ENCODE results near the gene GLT1D1. TPM values are rescaled to one million over a fixed set of nuclear protein-coding genes. Genes with fewer than 3 reads are reported as not detected.

GLT1D1 gene
- total RNA-seq, 2 experiments from 2014 or later = 0.32 TPM; not detected in 1

- Histone ChIP-seq H3K9me2 (ENCODE audit: insufficient read depth, low read length) (no peaks in the 10 kb centered on the region), H3K36me3 (ENCODE audit: insufficient read depth, low read length) (no peaks in the 10 kb centered on the region), H3K9me3 (ENCODE audit: low read length) (no peaks in the 10 kb centered on the region), H4K20me1 (ENCODE audit: insufficient read depth, low read length) (no peaks in the 10 kb centered on the region), H3K4me3 (ENCODE audit: low read depth, low read length, poor library complexity, severe bottlenecking) (no peak overlapping the region), H2AFZ (ENCODE audit: low read length) (no peak overlapping the region), H3K4me2 (ENCODE audit: low read length) (no peak overlapping the region), H3K79me2 (ENCODE audit: insufficient read depth, low read depth, low read length) (no peaks in the 10 kb centered on the region), H3K4me1 (ENCODE audit: insufficient read depth, low read length, poor library complexity, severe bottlenecking) (no peaks in the 10 kb centered on the region), H3K27ac (ENCODE audit: low read depth, low read length, poor library complexity, severe bottlenecking) (no peak overlapping the region)
- intact Hi-C loops (cut with micrococcal nuclease; ENCODE audit: unreplicated experiment) = no loop called here
- no peak for TF ChIP-seq EZH2phosphoT487 (IDR thresholded peaks at IDR 0.05; ENCODE audit: borderline replicate concordance, low read depth, low read length)
- ChIA-PET CTCF (ENCODE audit: unreplicated experiment) (no interaction called here), POLR2A (no interaction called here)
- no TSS peak for BruUV-seq (replicated peaks)
- DNase-seq (ENCODE audit: low spot score) = no peak
Measured at GRCh38 chr12:128916425-128916824, 63.1 kb downstream of the GLT1D1 start.

GRCh38 chr12:128918481-128919260 lies 65.4 kb downstream of the GLT1D1 start:
- no peak overlapping the region for H3K4me3 ChIP-seq (ENCODE audit: low read depth, low read length, poor library complexity, severe bottlenecking)
- intact Hi-C loops (cut with micrococcal nuclease; ENCODE audit: unreplicated experiment) = no loop called here
- TF ChIP-seq EZH2phosphoT487 (IDR thresholded peaks at IDR 0.05; ENCODE audit: borderline replicate concordance, low read depth, low read length) = no peak
- TF ChIP-seq CTCF (conservative IDR thresholded peaks at IDR 0.05; ENCODE audit: low read length) = no peak
- H3K27ac ChIP-seq (ENCODE audit: low read depth, low read length, poor library complexity, severe bottlenecking) = no peak overlapping the region
- no peaks in the 10 kb centered on the region for H3K4me1 ChIP-seq (ENCODE audit: insufficient read depth, low read length, poor library complexity, severe bottlenecking)
- no peak overlapping the region for H3K4me2 ChIP-seq (ENCODE audit: low read length)
- no peaks in the 10 kb centered on the region for H3K36me3 ChIP-seq (ENCODE audit: insufficient read depth, low read length)
- DNase-seq (ENCODE audit: low spot score) = no peak
- H2AFZ ChIP-seq (ENCODE audit: low read length) = no peak overlapping the region
- no peaks in the 10 kb centered on the region for H3K9me3 ChIP-seq (ENCODE audit: low read length)
- POLR2A ChIA-PET = interaction anchor here (0.5 to 0.6 kb wide), 3 partner anchors 23 to 284 kb away, joined by 3 read pairs; no protein-coding TSS in a partner anchor
- H3K79me2 ChIP-seq (ENCODE audit: insufficient read depth, low read depth, low read length) = no peaks in the 10 kb centered on the region
- H4K20me1 ChIP-seq (ENCODE audit: insufficient read depth, low read length) = no peaks in the 10 kb centered on the region
- H3K9me2 ChIP-seq (ENCODE audit: insufficient read depth, low read length) = no peaks in the 10 kb centered on the region
- CTCF ChIA-PET (ENCODE audit: unreplicated experiment) = no interaction called here
- BruUV-seq (replicated peaks) = no TSS peak

- intact Hi-C loops (cut with micrococcal nuclease; ENCODE audit: unreplicated experiment) = no loop called here
- POLR2A ChIA-PET = no interaction called here
- no peak for TF ChIP-seq EZH2phosphoT487 (IDR thresholded peaks at IDR 0.05; ENCODE audit: borderline replicate concordance, low read depth, low read length)
- DNase-seq (ENCODE audit: low spot score) = no peak
- no peak overlapping the region for H3K4me3 ChIP-seq (ENCODE audit: low read depth, low read length, poor library complexity, severe bottlenecking)
- no peak overlapping the region for H3K4me2 ChIP-seq (ENCODE audit: low read length)
- no peaks in the 10 kb centered on the region for H3K79me2 ChIP-seq (ENCODE audit: insufficient read depth, low read depth, low read length)
- H2AFZ ChIP-seq (ENCODE audit: low read length) = no peak overlapping the region
- H3K27ac ChIP-seq (ENCODE audit: low read depth, low read length, poor library complexity, severe bottlenecking) = no peak overlapping the region
- H3K4me1 ChIP-seq (ENCODE audit: insufficient read depth, low read length, poor library complexity, severe bottlenecking) = no peaks in the 10 kb centered on the region
- no TSS peak for BruUV-seq (replicated peaks)
- H3K9me3 ChIP-seq (ENCODE audit: low read length) = no peaks in the 10 kb centered on the region
- CTCF ChIA-PET (ENCODE audit: unreplicated experiment) = no interaction called here
- no peaks in the 10 kb centered on the region for H4K20me1 ChIP-seq (ENCODE audit: insufficient read depth, low read length)
- H3K9me2 ChIP-seq (ENCODE audit: insufficient read depth, low read length) = no peaks in the 10 kb centered on the region
- no peaks in the 10 kb centered on the region for H3K36me3 ChIP-seq (ENCODE audit: insufficient read depth, low read length)
Measured at GRCh38 chr12:128920468-128920867, 67.2 kb downstream of the GLT1D1 start.
